Liver (tissue), 3 donors: ENCODE results near the gene BDKRB2.

Experiments
- ATF3 ChIP-seq: IDR thresholded peaks from 2 replicates; pipeline ENCODE4 v1.6.1; 2016; ENCODE audit warnings: antibody characterized with exemption
- CTCF ChIP-seq: fragments of 150-350 bp; IDR thresholded peaks from 2 replicates; pipeline ENCODE4 v1.5.1; 2017; ENCODE audit warnings: improper control_type of control experiment, low read depth, low read length; ENCODE audit not compliant: missing input control
- EGR1 ChIP-seq, 2 donors: IDR thresholded peaks; 2 replicates each; pipeline ENCODE4 v1.6.1; 2016 to 2018; ENCODE audit warnings: antibody characterized with exemption in 2 of 2, low read depth in 2 of 2
- FOXA1 ChIP-seq: IDR thresholded peaks from 2 replicates; pipeline ENCODE4 v1.6.1; 2016; ENCODE audit warnings: antibody characterized with exemption
- GABPA ChIP-seq, 2 donors: IDR thresholded peaks in 1 of 2; conservative IDR thresholded peaks in 1 of 2; 2 replicates each; pipeline ENCODE4 v1.6.1; 2016; ENCODE audit warnings: antibody characterized with exemption in 2 of 2, mild to moderate bottlenecking in 1 of 2, moderate library complexity in 1 of 2
- HNF4A ChIP-seq, 2 donors: conservative IDR thresholded peaks; 2 replicates each; pipeline ENCODE4 v1.6.1; 2016; ENCODE audit warnings: antibody characterized with exemption in 2 of 2, mild to moderate bottlenecking in 2 of 2
- MAX ChIP-seq: IDR thresholded peaks from 2 replicates; pipeline ENCODE4 v1.6.1; 2016; ENCODE audit warnings: antibody characterized with exemption
- REST ChIP-seq: IDR thresholded peaks from 2 replicates; pipeline ENCODE4 v1.6.1; 2016; ENCODE audit warnings: antibody characterized with exemption, mild to moderate bottlenecking
- SP1 ChIP-seq: IDR thresholded peaks from 2 replicates; pipeline ENCODE4 v1.6.1; 2018; ENCODE audit warnings: antibody characterized with exemption, mild to moderate bottlenecking
- TAF1 ChIP-seq: conservative IDR thresholded peaks from 2 replicates; pipeline ENCODE4 v1.6.1; 2016; ENCODE audit warnings: antibody characterized with exemption, mild to moderate bottlenecking
- ZBTB33 ChIP-seq: IDR thresholded peaks from 2 replicates; pipeline ENCODE4 v1.6.1; 2016; ENCODE audit warnings: antibody characterized with exemption
- donor health status: healthy.
- donor health status: healthy.

GRCh38 chr14:96233661-96234060, 29.0 kb downstream of the BDKRB2 start:
- TF ChIP-seq CTCF (no peak), MAX (no peak), REST (no peak), ATF3 (no peak), TAF1 (no peak), ZBTB33 (no peak), GABPA (IDR thresholded peaks at IDR 0.05 in 1 of 2, conservative IDR thresholded peaks at IDR 0.05 in 1 of 2) (no peak), HNF4A (conservative IDR thresholded peaks at IDR 0.05) (no peak), EGR1 (IDR thresholded peaks at IDR 0.05; ENCODE audit: low read depth in 2 of 2) (no peak), FOXA1 (no peak), SP1 (no peak)
